ENCODE data around the gene CYP4F11. TPM values are rescaled to one million over a fixed set of nuclear protein-coding genes. Genes with fewer than 3 reads are reported as not detected.

Gene CYP4F11
- polyA plus RNA-seq, 1 donor from 2014 or later, result not detected

DNA sequence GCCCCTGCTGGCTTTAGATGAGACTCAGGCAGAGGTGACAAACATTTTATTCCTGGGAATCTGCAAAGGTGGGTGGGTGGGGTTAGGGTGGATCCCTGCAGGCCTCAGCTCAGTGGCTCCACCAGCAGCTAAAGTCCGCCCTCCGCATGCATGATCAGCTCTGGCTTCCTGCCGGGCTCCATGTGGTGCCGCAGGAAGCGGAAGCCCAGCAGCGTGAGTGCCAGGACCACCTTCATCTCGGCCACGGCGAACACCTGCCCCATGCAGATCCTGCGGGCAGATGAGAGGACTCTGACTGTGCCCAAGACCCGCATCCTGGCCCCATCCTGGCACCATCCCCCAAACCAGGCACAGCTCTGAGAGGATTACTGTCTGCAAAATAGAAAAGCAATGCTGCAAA, 62.8 kb downstream of the CYP4F11 start:
- peaks cover 4% of the 10 kb centered on the region for H3K9me3 ChIP-seq (ENCODE audit: low read length)
- no peak overlapping the region for H3K4me3 ChIP-seq (ENCODE audit: low read length)
- H3F3A ChIP-seq (ENCODE audit: insufficient read depth, low read length, poor library complexity, severe bottlenecking), result no peaks in the 10 kb centered on the region
- no peaks in the 10 kb centered on the region for H3K9me2 ChIP-seq (ENCODE audit: insufficient read depth, low read length)
- H3K27me3 ChIP-seq (ENCODE audit: insufficient read depth, low read depth, low read length), result no peaks in the 10 kb centered on the region
- H3K9ac ChIP-seq (ENCODE audit: low read length), result no peak overlapping the region
- no peak for TF ChIP-seq TAF1 (IDR thresholded peaks at IDR 0.05; ENCODE audit: low read depth)
- TF ChIP-seq, protein P1, sequence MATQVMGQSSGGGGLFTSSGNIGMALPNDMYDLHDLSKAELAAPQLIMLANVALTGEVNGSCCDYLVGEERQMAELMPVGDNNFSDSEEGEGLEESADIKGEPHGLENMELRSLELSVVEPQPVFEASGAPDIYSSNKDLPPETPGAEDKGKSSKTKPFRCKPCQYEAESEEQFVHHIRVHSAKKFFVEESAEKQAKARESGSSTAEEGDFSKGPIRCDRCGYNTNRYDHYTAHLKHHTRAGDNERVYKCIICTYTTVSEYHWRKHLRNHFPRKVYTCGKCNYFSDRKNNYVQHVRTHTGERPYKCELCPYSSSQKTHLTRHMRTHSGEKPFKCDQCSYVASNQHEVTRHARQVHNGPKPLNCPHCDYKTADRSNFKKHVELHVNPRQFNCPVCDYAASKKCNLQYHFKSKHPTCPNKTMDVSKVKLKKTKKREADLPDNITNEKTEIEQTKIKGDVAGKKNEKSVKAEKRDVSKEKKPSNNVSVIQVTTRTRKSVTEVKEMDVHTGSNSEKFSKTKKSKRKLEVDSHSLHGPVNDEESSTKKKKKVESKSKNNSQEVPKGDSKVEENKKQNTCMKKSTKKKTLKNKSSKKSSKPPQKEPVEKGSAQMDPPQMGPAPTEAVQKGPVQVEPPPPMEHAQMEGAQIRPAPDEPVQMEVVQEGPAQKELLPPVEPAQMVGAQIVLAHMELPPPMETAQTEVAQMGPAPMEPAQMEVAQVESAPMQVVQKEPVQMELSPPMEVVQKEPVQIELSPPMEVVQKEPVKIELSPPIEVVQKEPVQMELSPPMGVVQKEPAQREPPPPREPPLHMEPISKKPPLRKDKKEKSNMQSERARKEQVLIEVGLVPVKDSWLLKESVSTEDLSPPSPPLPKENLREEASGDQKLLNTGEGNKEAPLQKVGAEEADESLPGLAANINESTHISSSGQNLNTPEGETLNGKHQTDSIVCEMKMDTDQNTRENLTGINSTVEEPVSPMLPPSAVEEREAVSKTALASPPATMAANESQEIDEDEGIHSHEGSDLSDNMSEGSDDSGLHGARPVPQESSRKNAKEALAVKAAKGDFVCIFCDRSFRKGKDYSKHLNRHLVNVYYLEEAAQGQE (IDR thresholded peaks at IDR 0.05; ENCODE audit: borderline replicate concordance), result no peak
- TF ChIP-seq, protein P2, sequence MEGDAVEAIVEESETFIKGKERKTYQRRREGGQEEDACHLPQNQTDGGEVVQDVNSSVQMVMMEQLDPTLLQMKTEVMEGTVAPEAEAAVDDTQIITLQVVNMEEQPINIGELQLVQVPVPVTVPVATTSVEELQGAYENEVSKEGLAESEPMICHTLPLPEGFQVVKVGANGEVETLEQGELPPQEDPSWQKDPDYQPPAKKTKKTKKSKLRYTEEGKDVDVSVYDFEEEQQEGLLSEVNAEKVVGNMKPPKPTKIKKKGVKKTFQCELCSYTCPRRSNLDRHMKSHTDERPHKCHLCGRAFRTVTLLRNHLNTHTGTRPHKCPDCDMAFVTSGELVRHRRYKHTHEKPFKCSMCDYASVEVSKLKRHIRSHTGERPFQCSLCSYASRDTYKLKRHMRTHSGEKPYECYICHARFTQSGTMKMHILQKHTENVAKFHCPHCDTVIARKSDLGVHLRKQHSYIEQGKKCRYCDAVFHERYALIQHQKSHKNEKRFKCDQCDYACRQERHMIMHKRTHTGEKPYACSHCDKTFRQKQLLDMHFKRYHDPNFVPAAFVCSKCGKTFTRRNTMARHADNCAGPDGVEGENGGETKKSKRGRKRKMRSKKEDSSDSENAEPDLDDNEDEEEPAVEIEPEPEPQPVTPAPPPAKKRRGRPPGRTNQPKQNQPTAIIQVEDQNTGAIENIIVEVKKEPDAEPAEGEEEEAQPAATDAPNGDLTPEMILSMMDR (IDR thresholded peaks at IDR 0.05; ENCODE audit: poor library complexity, severe bottlenecking), result no peak
- TF ChIP-seq EP300 (conservative IDR thresholded peaks at IDR 0.05; ENCODE audit: poor library complexity, severe bottlenecking), result no peak
- H3K27ac ChIP-seq (ENCODE audit: low read length), result no peak overlapping the region
- no peak overlapping the region for H2AFZ ChIP-seq (ENCODE audit: low read depth, low read length)
- no peaks in the 10 kb centered on the region for H3K36me3 ChIP-seq (ENCODE audit: insufficient read depth, low read length)
- no peaks in the 10 kb centered on the region for H3K79me2 ChIP-seq (replicated peaks; ENCODE audit: insufficient read depth, low read length)
- H4K20me1 ChIP-seq (ENCODE audit: insufficient read depth), result no peaks in the 10 kb centered on the region
- H3K4me2 ChIP-seq (ENCODE audit: low read length), result no peak overlapping the region

DNA sequence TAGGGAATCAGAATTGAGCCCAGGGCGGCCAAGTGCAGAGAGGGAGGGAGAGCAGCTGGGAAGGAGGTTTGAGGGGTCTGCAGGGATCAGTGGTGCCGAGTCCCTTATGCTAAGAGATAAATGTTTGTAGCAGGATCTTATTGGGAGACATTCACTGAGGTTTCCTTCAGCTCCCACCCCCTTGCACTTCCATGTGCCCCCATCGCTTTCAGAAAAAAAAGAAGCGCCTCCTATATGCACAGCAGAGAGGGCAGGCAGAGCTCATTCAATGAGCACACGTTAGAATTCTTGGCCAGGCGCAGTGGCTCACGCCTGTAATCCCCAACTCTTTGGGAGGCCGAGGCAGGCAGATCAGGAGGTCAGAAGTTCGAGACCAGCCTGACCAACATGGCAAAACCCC, 64.5 kb downstream of the CYP4F11 start:
- H3K9ac ChIP-seq (ENCODE audit: low read length), result no peak overlapping the region
- H4K20me1 ChIP-seq (ENCODE audit: insufficient read depth), result no peaks in the 10 kb centered on the region
- no peak overlapping the region for H2AFZ ChIP-seq (ENCODE audit: low read depth, low read length)
- no peak overlapping the region for H3K4me2 ChIP-seq (ENCODE audit: low read length)
- peaks cover 4% of the 10 kb centered on the region for H3K9me3 ChIP-seq (ENCODE audit: low read length)
- no peaks in the 10 kb centered on the region for H3F3A ChIP-seq (ENCODE audit: insufficient read depth, low read length, poor library complexity, severe bottlenecking)
- no peaks in the 10 kb centered on the region for H3K27me3 ChIP-seq (ENCODE audit: insufficient read depth, low read depth, low read length)
- H3K4me3 ChIP-seq (ENCODE audit: low read length), result no peak overlapping the region
- H3K9me2 ChIP-seq (ENCODE audit: insufficient read depth, low read length), result no peaks in the 10 kb centered on the region
- H3K36me3 ChIP-seq (ENCODE audit: insufficient read depth, low read length), result no peaks in the 10 kb centered on the region
- H3K79me2 ChIP-seq (replicated peaks; ENCODE audit: insufficient read depth, low read length), result no peaks in the 10 kb centered on the region
- TF ChIP-seq POLR2AphosphoS5 (IDR thresholded peaks at IDR 0.05) (no peak), EZH2 (IDR thresholded peaks at IDR 0.05; ENCODE audit: borderline replicate concordance, insufficient read depth, low read length, poor library complexity, severe bottlenecking) (no peak), SMC3 (conservative IDR thresholded peaks at IDR 0.05; ENCODE audit: poor library complexity) (no peak), RAD21 (conservative IDR thresholded peaks at IDR 0.05) (no peak), TAF1 (IDR thresholded peaks at IDR 0.05; ENCODE audit: low read depth) (no peak), EP300 (conservative IDR thresholded peaks at IDR 0.05; ENCODE audit: poor library complexity, severe bottlenecking) (no peak), MXI1 (conservative IDR thresholded peaks at IDR 0.05; ENCODE audit: poor library complexity, severe bottlenecking) (no peak)
- TF ChIP-seq, protein P1 (IDR thresholded peaks at IDR 0.05; ENCODE audit: borderline replicate concordance), result no peak
- TF ChIP-seq, protein P2 (IDR thresholded peaks at IDR 0.05; ENCODE audit: poor library complexity, severe bottlenecking), result no peak
- no peak overlapping the region for H3K27ac ChIP-seq (ENCODE audit: low read length)

Data from neural cell (in vitro differentiated cells).